ENCODE measurements around the gene COL23A1. TPM values are rescaled to one million over a fixed set of nuclear protein-coding genes. Genes with fewer than 3 reads are reported as not detected.

COL23A1 gene
- total RNA-seq, 1 experiment from 2014 or later, result 15.0 TPM

DNA sequence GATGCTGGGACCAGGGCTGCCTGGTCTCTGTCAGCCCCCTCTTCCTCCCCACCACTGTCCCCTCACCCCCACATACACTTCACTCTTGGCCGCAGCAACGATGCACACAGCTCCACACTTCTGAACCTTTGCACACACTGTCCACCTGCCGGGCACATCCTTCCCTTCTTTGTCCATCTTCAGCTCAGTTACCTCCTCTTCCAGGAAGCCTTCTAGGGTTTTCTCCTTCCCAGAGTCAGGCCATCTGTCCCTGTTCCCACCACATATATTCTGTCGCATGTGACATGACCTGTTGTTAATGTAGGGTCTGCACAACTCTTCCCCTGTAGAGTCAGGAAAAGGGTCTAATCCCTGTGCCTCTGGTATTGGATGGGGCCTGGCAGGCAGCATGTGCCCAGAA is 319.0 kb downstream of the COL23A1 start (continued):
- TF ChIP-seq, protein P1, sequence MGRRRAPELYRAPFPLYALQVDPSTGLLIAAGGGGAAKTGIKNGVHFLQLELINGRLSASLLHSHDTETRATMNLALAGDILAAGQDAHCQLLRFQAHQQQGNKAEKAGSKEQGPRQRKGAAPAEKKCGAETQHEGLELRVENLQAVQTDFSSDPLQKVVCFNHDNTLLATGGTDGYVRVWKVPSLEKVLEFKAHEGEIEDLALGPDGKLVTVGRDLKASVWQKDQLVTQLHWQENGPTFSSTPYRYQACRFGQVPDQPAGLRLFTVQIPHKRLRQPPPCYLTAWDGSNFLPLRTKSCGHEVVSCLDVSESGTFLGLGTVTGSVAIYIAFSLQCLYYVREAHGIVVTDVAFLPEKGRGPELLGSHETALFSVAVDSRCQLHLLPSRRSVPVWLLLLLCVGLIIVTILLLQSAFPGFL (CRISPR knock-in tag; IDR thresholded peaks at IDR 0.05; ENCODE audit: borderline replicate concordance), result no peak
- no peak for TF ChIP-seq ATF1 (CRISPR knock-in tag; IDR thresholded peaks at IDR 0.05)

DNA sequence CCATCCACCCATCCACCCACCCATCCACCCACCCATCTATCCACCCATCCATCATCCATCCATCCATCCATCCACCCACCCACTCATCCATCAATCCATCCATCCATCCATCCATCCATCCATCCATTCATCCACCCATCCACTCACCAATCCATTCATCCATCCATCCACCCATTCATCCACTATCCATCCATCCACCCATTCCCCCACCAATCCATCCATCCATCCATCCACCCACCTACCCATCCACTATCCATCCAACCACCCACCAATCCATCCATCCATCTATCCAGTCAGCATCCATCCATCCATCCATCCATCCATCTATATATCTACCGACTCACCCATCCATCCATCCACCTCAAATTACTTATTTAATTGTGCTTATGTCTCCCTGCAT is 320.7 kb downstream of the COL23A1 start:
- CTCF ChIA-PET, result no interaction called here
- no peaks in the 10 kb centered on the region for H3K27me3 Mint-ChIP-seq (ENCODE audit: low read depth)
- POLR2A ChIA-PET, result no interaction called here
- no peak overlapping the region for H3K4me3 Mint-ChIP-seq
- H3K4me1 Mint-ChIP-seq, result no peaks in the 10 kb centered on the region
- no peak for DNase-seq (ENCODE audit: low spot score)
- H3K36me3 Mint-ChIP-seq, result no peaks in the 10 kb centered on the region
- peaks cover 8% of the 10 kb centered on the region; the same call in 1 of the 2 replicates for H3K9me3 Mint-ChIP-seq
- H3K27ac Mint-ChIP-seq, result no peak overlapping the region
- ATAC-seq, result no peak
- TF ChIP-seq FOXK1 (CRISPR knock-in tag; IDR thresholded peaks at IDR 0.05) (no peak), PRRX2 (CRISPR knock-in tag; IDR thresholded peaks at IDR 0.05) (no peak), ZNF281 (CRISPR knock-in tag; IDR thresholded peaks at IDR 0.05) (no peak), IRF2 (CRISPR knock-in tag; IDR thresholded peaks at IDR 0.05; ENCODE audit: borderline replicate concordance, low read depth) (no peak), RELA (CRISPR knock-in tag; IDR thresholded peaks at IDR 0.05; ENCODE audit: borderline replicate concordance) (no peak), E2F4 (CRISPR knock-in tag; IDR thresholded peaks at IDR 0.05; ENCODE audit: borderline replicate concordance, low read depth) (no peak), HMGA2 (CRISPR knock-in tag; IDR thresholded peaks at IDR 0.05) (no peak), ZNF671 (CRISPR knock-in tag; IDR thresholded peaks at IDR 0.05) (no peak), ATF1 (CRISPR knock-in tag; IDR thresholded peaks at IDR 0.05) (no peak), ZNF423 (CRISPR knock-in tag; IDR thresholded peaks at IDR 0.05) (no peak), NR3C1 (CRISPR knock-in tag; conservative IDR thresholded peaks at IDR 0.05; ENCODE audit: low read depth) (no peak)
- TF ChIP-seq, protein P2, sequence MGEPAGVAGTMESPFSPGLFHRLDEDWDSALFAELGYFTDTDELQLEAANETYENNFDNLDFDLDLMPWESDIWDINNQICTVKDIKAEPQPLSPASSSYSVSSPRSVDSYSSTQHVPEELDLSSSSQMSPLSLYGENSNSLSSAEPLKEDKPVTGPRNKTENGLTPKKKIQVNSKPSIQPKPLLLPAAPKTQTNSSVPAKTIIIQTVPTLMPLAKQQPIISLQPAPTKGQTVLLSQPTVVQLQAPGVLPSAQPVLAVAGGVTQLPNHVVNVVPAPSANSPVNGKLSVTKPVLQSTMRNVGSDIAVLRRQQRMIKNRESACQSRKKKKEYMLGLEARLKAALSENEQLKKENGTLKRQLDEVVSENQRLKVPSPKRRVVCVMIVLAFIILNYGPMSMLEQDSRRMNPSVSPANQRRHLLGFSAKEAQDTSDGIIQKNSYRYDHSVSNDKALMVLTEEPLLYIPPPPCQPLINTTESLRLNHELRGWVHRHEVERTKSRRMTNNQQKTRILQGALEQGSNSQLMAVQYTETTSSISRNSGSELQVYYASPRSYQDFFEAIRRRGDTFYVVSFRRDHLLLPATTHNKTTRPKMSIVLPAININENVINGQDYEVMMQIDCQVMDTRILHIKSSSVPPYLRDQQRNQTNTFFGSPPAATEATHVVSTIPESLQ (CRISPR knock-in tag; IDR thresholded peaks at IDR 0.05), result no peak
- TF ChIP-seq, protein P3, sequence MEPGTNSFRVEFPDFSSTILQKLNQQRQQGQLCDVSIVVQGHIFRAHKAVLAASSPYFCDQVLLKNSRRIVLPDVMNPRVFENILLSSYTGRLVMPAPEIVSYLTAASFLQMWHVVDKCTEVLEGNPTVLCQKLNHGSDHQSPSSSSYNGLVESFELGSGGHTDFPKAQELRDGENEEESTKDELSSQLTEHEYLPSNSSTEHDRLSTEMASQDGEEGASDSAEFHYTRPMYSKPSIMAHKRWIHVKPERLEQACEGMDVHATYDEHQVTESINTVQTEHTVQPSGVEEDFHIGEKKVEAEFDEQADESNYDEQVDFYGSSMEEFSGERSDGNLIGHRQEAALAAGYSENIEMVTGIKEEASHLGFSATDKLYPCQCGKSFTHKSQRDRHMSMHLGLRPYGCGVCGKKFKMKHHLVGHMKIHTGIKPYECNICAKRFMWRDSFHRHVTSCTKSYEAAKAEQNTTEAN (CRISPR knock-in tag; IDR thresholded peaks at IDR 0.05), result no peak
- TF ChIP-seq, protein P4, sequence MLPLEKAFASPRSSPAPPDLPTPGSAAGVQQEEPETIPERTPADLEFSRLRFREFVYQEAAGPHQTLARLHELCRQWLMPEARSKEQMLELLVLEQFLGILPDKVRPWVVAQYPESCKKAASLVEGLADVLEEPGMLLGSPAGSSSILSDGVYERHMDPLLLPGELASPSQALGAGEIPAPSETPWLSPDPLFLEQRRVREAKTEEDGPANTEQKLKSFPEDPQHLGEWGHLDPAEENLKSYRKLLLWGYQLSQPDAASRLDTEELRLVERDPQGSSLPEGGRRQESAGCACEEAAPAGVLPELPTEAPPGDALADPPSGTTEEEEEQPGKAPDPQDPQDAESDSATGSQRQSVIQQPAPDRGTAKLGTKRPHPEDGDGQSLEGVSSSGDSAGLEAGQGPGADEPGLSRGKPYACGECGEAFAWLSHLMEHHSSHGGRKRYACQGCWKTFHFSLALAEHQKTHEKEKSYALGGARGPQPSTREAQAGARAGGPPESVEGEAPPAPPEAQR (CRISPR knock-in tag; IDR thresholded peaks at IDR 0.05), result no peak
- TF ChIP-seq, protein P5, sequence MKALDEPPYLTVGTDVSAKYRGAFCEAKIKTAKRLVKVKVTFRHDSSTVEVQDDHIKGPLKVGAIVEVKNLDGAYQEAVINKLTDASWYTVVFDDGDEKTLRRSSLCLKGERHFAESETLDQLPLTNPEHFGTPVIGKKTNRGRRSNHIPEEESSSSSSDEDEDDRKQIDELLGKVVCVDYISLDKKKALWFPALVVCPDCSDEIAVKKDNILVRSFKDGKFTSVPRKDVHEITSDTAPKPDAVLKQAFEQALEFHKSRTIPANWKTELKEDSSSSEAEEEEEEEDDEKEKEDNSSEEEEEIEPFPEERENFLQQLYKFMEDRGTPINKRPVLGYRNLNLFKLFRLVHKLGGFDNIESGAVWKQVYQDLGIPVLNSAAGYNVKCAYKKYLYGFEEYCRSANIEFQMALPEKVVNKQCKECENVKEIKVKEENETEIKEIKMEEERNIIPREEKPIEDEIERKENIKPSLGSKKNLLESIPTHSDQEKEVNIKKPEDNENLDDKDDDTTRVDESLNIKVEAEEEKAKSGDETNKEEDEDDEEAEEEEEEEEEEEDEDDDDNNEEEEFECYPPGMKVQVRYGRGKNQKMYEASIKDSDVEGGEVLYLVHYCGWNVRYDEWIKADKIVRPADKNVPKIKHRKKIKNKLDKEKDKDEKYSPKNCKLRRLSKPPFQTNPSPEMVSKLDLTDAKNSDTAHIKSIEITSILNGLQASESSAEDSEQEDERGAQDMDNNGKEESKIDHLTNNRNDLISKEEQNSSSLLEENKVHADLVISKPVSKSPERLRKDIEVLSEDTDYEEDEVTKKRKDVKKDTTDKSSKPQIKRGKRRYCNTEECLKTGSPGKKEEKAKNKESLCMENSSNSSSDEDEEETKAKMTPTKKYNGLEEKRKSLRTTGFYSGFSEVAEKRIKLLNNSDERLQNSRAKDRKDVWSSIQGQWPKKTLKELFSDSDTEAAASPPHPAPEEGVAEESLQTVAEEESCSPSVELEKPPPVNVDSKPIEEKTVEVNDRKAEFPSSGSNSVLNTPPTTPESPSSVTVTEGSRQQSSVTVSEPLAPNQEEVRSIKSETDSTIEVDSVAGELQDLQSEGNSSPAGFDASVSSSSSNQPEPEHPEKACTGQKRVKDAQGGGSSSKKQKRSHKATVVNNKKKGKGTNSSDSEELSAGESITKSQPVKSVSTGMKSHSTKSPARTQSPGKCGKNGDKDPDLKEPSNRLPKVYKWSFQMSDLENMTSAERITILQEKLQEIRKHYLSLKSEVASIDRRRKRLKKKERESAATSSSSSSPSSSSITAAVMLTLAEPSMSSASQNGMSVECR (CRISPR knock-in tag; IDR thresholded peaks at IDR 0.05; ENCODE audit: borderline replicate concordance), result no peak
- TF ChIP-seq, protein P6, sequence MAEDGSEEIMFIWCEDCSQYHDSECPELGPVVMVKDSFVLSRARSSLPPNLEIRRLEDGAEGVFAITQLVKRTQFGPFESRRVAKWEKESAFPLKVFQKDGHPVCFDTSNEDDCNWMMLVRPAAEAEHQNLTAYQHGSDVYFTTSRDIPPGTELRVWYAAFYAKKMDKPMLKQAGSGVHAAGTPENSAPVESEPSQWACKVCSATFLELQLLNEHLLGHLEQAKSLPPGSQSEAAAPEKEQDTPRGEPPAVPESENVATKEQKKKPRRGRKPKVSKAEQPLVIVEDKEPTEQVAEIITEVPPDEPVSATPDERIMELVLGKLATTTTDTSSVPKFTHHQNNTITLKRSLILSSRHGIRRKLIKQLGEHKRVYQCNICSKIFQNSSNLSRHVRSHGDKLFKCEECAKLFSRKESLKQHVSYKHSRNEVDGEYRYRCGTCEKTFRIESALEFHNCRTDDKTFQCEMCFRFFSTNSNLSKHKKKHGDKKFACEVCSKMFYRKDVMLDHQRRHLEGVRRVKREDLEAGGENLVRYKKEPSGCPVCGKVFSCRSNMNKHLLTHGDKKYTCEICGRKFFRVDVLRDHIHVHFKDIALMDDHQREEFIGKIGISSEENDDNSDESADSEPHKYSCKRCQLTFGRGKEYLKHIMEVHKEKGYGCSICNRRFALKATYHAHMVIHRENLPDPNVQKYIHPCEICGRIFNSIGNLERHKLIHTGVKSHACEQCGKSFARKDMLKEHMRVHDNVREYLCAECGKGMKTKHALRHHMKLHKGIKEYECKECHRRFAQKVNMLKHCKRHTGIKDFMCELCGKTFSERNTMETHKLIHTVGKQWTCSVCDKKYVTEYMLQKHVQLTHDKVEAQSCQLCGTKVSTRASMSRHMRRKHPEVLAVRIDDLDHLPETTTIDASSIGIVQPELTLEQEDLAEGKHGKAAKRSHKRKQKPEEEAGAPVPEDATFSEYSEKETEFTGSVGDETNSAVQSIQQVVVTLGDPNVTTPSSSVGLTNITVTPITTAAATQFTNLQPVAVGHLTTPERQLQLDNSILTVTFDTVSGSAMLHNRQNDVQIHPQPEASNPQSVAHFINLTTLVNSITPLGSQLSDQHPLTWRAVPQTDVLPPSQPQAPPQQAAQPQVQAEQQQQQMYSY (CRISPR knock-in tag; IDR thresholded peaks at IDR 0.05), result no peak
